NCI-H446 treated with DMSO at 0.1 percent for 48 hours (cell line): ENCODE measurements around the gene TUBGCP6.
"Not testable (repeated sequence)": the region's sequence is repeated elsewhere in the genome, so short reads cannot be mapped to it uniquely, and the experiment has no call there.

Experiments
- DNase-seq: peaks from one replicate; lab custom pipeline; 2025; lab: John Stamatoyannopoulos, UW

Gene TUBGCP6

DNA sequence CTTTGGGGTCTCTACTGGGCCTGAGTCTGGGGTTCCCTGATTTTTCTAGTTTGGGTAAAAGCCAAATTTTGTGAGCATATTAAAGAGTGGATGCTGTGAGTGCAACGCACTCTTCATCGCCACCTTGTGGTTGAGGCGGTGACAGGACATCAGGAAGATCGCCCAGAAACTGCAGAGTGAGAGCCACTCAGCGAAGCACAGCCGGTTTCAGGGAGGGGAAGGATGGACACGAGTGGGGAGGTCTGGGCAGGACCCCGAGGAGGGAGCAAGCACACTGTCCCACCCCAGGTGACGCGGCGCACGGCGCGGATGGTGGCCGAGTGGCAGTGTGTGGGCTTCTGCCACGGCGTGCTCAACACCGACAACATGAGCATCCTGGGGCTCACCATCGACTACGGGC, 34.9 kb downstream of the TUBGCP6 start:
- no peak for DNase-seq

DNA sequence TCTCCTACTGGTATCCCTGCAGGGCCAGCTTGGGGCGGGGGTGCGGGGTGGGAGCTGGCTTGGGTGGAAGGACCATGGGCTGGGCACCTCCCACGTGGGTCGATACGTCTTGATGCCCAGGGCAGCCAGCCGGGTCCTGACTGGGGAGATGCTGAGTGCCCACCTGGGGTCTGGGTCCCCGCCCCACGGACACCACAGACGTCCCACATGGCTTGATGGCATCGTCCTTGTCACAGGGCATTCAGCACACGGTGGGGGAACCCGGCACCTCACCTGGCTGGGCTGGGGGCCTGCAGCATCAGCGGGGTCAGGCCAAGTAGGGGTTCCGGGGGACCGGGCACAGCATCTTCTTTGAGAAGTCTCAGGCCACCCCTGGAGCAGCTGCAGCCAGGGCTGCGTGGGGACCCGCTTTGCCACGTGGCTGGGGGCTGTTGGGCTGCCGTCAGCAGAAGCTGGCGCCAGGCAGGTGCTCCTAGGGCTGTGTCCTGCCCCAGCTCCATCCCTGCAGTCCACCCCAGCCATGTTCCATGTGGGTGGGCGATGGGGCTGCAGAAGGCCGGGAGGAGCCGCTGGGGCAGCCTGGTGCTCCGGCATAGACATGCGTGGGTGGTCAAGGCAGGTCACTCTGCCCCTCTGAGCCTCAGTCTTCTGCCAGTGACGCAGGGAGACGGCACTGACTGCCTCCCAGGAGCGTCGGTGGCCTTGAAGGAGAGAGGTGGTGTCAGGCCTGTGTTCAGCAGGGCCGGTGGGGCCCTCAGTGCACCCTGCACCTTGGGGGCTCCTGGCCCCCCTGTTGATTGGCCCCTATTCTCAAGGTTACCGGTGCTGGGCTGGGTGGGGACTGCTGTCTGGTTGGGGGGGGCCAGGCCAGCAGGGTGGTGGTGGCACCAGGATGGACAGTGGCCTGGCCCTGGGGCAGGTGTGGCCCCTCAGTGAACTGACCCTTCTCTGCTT, 35.6 kb downstream of the TUBGCP6 start:
- no peak for DNase-seq

GRCh38 chr22:50208430-50208938, 36.3 kb downstream of the TUBGCP6 start:
- DNase-seq, result no peak

GRCh38 chr22:50207383-50208140, 37.3 kb downstream of the TUBGCP6 start:
- no peak for DNase-seq

GRCh38 chr22:50206599-50206998, 38.2 kb downstream of the TUBGCP6 start:
- DNase-seq, result no peak

DNA sequence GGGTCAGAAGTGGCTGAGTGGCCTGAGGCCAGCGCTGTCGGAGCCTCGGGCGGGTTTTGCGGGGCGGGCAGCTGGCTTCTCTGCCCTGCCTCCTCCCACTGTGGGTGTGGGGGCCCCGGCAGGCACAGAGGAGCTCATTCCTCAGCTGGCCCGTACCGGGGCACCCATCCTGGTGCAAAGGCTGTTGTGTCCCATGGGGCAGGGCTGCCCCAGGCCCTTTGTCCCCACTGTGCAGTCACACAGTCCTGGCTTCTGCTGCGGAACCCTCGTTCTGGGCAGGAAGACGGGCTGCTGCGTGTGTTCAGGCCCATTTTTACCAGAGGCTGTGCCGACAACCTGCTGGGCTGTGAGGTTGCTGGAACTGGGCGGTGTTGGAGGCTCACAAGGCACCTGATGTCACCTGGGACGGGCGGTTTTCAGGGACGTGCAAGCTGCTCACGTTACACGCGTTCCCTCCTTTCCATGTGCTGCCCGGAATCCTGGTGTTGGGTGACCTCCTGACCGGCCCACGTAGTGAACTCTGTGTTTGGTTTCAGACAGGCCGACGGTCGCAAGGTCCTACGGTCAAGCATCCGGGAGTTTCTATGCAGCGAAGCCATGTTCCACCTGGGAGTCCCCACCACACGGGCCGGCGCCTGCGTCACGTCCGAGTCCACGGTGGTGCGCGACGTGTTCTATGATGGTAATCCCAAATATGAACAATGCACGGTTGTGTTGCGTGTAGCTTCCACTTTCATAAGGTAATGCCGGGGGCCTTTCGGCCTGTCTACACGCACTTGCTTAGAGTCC, 38.8 kb downstream of the TUBGCP6 start:
- DNase-seq, result no peak

DNA sequence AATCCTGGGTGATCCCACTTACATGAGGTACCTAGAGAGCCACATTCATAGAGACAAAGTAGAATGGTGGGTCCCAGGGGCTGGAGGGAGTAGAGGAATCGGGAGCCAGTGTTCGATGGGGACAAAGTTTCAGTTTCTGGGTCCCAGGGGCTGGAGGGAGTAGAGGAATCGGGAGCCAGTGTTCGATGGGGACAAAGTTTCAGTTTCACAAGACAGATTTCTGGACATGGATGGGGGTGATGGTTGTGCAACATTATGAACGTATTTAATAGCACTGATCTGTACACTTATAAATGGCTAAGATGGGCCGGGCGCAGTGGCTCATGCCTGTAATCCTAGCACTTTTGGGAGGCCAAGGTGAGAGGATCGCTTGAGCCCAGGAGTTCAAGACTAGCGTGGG, 39.8 kb downstream of the TUBGCP6 start:
- not testable (repeated sequence) for DNase-seq

GRCh38 chr22:50204571-50204970, 40.3 kb downstream of the TUBGCP6 start:
- DNase-seq, result no peak

DNA sequence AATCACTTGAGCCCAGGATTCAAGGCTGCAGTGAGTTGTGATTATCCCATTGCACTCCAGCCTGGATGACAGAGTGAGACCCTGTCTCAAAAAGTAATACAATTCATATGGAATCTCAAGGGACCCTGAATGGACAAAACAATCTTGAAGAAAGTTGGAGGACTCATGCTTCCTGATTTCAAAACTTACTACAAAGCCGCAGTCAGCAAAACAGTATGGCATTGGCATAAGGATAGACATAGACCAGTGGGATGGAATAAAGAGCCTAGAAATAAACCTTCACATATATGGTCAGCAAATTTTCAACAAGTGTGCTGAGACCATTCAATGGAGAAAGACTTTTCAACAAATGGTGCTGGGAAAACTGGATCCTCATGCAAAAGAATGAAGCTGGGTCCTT, 41.5 kb downstream of the TUBGCP6 start:
- DNase-seq, result no peak

- DNase-seq, result no peak
These were observed 42.6 kb downstream of the TUBGCP6 start for GRCh38 chr22:50202130-50202666.

DNA sequence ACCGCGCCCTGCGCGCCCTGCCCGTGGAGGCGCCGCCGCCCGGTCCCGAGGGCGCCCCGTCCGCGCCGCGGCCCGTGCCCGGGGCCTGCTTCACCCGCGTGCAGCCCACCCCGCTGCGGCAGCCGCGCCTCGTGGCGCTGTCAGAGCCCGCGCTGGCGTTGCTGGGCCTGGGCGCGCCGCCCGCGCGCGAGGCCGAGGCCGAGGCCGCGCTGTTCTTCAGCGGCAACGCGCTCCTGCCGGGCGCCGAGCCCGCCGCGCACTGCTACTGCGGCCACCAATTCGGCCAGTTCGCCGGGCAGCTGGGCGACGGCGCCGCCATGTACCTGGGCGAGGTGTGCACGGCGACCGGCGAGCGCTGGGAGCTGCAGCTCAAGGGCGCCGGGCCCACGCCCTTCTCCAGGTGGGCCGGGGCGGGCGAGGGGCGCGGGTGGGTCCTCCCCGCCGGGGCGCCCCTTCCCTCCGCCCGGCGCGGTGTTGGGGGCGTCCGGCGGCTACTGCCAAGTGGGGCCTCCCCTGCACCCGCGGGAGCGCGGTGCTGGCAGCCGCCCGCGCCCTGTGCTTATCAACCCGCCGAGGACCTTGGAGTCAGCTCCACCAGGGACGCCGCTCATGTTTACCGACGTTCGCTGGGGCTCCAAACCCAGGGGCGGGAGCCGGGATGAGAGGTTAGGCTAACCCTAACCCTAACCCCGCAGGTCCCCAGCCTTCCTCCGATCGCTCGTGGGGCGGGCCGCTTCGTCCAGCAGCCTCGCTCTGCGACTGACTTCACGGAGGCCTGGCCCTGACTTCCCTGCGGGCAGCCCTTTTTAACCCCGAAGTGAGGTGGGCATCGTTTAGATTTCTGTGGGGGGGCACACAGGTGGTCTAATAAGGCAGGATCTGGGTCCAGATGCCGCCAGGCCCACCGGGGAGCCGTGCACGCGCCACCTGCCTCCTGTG, 43.4 kb downstream of the TUBGCP6 start:
- no peak for DNase-seq

DNA sequence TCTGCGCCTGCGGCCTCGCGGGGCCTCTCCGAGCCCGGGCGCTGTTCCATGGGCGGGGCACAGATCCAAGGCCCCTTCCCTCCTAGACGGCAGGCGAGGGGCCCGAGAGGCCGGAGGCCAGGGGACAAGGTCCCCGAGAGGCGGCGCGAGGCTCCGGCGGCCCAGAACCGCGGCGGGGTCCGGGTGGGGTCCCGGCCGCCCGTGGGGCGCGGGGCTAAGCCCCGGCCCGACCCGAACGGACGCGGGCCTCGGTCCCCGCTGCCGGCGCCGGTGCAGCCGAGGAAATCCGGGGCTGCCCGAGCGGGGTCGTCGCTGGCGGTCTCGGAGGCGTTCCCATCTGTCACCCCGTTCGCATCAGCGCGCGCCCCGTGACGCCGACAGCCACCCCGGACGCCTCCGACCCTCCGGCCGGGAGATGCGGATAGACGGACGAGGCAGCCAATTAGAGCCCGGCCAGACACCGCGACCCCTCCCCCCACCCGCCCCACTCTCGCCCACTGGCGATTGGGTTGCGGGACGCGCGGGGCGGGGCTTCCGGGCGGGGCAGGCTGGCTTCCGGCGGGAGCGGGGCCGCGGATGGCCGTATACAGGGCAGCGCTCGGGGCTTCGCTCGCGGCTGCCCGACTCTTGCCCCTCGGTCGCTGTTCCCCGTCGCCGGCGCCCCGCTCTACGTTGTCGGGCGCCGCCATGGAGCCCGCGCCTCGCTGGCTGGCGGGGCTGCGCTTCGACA, 44.2 kb downstream of the TUBGCP6 start, which contains the start of gene SELENOO:
SELENOO (plus strand) TSS at position 551 of the 730 bp plus-strand sequence; CDS start at position 577, 26 bp downstream.
- DNase-seq, result peak; percentile 73

GRCh38 chr22:50199829-50200460, 44.9 kb downstream of the TUBGCP6 start:
- DNase-seq, result no peak

DNA sequence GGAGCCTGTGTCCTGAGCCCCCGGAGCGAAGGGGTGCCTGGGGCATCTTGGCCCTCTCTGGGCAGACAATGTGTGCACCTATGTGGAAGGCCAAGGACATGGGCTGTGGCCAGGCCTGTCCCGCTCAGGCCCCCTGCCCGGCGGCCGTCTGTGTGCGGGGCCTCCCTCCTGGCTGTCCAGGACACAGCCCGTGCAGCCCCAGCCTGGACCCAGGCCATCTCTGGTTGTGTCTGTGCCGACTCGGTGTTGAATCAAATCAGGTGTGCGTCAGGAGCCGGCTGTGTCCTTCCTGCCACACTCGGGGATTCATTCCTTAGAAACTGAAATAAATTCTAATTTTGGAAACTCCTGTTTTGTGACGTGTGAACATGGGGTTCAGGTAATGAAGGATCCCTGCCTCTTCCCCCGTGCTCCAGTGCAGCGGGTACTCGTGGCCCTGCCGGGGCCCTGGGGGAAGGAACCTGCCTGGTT, 45.5 kb downstream of the TUBGCP6 start:
- no peak for DNase-seq

GRCh38 chr22:50198624-50199017, 46.2 kb downstream of the TUBGCP6 start:
- DNase-seq, result no peak

DNA sequence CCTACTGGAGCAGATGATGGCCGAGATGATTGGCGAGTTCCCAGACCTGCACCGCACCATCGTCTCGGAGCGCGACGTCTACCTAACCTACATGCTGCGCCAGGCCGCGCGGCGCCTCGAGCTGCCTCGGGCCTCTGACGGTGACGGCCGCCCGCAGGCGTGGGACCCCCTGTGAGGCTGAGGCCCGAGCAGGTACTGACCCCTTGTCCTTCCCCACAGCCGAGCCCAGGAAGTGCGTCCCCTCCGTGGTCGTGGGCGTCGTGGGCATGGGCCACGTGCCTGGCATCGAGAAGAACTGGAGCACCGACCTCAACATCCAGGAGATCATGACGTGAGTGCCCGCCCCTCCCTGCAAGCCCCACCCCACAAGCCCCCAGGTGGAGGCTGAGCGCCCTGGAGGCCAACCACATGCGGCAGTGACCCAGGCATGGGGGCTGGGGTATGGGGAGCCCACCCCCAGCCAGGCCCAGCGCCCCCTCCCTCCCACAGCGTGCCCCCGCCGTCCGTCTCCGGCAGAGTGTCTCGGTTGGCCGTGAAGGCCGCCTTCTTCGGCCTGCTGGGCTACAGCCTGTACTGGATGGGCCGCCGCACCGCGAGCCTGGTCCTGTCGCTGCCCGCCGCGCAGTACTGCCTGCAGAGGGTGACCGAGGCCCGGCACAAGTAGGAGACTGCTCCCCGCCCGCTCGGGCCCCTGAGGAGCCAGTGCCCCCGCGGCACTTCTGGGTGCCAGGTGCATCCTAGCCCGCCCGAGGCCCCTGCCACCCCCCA, 46.8 kb downstream of the TUBGCP6 start:
- DNase-seq, result no peak

GRCh38 chr22:50197000-50197800, 47.6 kb downstream of the TUBGCP6 start:
- no peak for DNase-seq

DNA sequence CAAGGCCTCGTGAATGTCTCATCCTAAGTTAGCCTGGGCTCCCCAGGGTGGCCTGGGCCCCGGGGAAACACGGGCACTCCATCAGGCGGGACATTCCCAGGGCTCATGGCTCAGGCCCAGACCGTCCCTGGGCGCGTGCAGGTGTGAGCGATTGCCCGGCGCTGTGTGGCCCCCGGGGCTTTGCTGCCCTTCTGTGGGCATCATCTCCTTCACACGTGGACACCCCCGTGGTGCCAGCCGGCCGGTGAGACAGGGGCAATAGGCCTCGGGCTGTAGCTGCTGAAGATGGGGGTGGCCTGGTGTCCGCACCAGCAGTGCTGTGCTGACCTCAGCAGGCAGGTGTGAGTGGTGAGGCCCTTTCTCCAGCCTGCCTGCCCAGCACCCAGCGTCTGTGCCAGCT, 48.6 kb downstream of the TUBGCP6 start:
- DNase-seq, result no peak
